ENCODE data around the gene MAP3K4.

The MAP3K4 gene

GRCh38 chr6:161136655-161137054 is 145.1 kb downstream of the MAP3K4 start:
- no peaks in the 10 kb centered on the region for H3K27me3 ChIP-seq (ENCODE audit: insufficient read depth, low read length)
- peaks cover 75% of the 10 kb centered on the region for H3K36me3 ChIP-seq (ENCODE audit: insufficient read depth, low read length)
- no peaks in the 10 kb centered on the region for H3K9me3 ChIP-seq (ENCODE audit: low read length)
- H3K4me1 ChIP-seq (ENCODE audit: insufficient read depth, low read length) = peaks cover 3% of the 10 kb centered on the region
- no peak overlapping the region for H3K4me3 ChIP-seq (ENCODE audit: low read length)
- H2AFZ ChIP-seq (ENCODE audit: low read depth, low read length) = no peak overlapping the region

- Histone ChIP-seq H3K27me3 (ENCODE audit: insufficient read depth, low read length) (no peaks in the 10 kb centered on the region), H3K4me1 (ENCODE audit: insufficient read depth, low read length) (peaks cover 3% of the 10 kb centered on the region), H3K9me3 (ENCODE audit: low read length) (no peaks in the 10 kb centered on the region), H3K4me3 (ENCODE audit: low read length) (no peak overlapping the region), H2AFZ (ENCODE audit: low read depth, low read length) (no peak overlapping the region), H3K36me3 (ENCODE audit: insufficient read depth, low read length) (peaks cover 70% of the 10 kb centered on the region)
These were observed 145.8 kb downstream of the MAP3K4 start for GRCh38 chr6:161137320-161137719.

DNA sequence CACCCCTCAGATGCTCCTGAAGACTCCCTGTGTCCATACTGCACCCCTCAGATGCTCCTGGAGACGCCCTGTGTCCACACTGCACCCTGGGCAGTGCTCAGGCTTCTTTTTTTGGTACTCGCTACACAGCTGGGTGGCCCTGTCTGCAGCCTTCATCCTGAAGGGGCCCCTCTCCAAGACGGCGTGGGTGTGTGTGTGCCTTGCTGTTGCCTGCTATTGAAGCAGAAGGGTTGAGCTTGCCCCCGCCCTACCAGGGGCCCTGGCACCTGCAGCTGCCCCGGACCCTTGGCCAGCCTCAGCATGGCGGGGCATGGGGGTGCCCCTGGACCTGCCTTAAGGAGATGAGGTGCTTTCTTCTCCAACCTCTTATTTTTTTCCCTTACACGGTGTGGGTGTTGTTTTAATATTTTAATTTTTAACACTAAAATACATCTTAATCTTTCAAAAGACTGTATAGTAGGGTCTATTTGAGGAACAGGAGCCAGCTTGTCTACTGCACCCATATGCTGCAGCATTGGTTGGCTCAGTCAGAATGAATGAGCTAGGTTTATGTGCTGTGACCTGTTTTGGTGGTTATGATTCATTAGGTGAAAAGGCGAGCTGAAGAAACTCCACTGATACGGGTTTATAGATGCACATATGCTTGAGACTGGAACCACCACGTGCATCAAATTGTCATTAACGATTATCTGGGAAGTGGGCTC is 146.4 kb downstream of the MAP3K4 start:
- Histone ChIP-seq H3K9me3 (ENCODE audit: low read length) (no peaks in the 10 kb centered on the region), H2AFZ (ENCODE audit: low read depth, low read length) (no peak overlapping the region), H3K4me3 (ENCODE audit: low read length) (no peak overlapping the region), H3K36me3 (ENCODE audit: insufficient read depth, low read length) (peaks cover 68% of the 10 kb centered on the region), H3K4me1 (ENCODE audit: insufficient read depth, low read length) (peaks cover 3% of the 10 kb centered on the region), H3K27me3 (ENCODE audit: insufficient read depth, low read length) (no peaks in the 10 kb centered on the region)

DNA sequence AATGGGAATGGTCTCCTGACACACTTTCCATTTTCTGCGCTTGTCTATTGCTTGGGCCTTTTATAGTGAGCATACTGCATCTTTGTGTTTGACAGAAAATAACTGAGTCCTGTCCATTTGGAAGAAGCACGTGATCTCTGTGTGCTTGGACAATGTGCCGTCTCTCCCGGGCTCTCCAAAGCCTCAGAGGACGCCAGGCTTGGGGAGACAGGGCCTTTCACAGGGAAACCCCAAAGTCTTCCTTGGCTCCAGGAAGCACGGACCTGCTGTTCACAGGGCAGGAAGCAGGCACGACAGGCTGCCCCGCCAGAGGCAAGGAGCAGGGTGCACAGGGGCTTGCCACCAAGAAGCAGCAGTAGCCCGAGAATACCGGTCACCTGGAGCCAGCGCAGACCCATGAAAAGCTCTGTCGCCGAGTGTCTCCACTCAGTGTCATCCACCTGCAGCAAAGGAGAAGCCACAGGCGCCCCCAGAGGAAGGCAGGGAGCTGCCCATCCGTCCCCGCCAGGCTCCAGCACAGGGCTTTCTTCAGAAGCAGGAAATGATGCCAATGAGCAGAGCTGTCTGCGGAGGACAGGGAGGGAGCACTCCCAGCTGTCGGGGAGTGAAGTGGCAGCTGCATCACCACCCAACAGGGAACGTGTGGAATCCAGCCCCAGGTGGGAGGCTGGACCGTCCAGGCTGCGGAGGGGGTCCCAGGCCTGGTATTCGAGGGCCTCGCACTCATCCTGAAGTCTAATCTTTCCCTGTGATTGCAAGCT is 147.2 kb downstream of the MAP3K4 start:
- H3K27me3 ChIP-seq (ENCODE audit: insufficient read depth, low read length) = no peaks in the 10 kb centered on the region
- H3K9me3 ChIP-seq (ENCODE audit: low read length) = no peaks in the 10 kb centered on the region
- peaks cover 70% of the 10 kb centered on the region for H3K36me3 ChIP-seq (ENCODE audit: insufficient read depth, low read length)
- peaks cover 3% of the 10 kb centered on the region for H3K4me1 ChIP-seq (ENCODE audit: insufficient read depth, low read length)
- H3K4me3 ChIP-seq (ENCODE audit: low read length) = no peak overlapping the region
- H2AFZ ChIP-seq (ENCODE audit: low read depth, low read length) = no peak overlapping the region

- Histone ChIP-seq H3K4me1 (ENCODE audit: insufficient read depth, low read length) (peaks cover 3% of the 10 kb centered on the region), H3K27me3 (ENCODE audit: insufficient read depth, low read length) (no peaks in the 10 kb centered on the region), H3K36me3 (ENCODE audit: insufficient read depth, low read length) (peaks cover 70% of the 10 kb centered on the region), H3K4me3 (ENCODE audit: low read length) (no peak overlapping the region), H3K9me3 (ENCODE audit: low read length) (no peaks in the 10 kb centered on the region), H2AFZ (ENCODE audit: low read depth, low read length) (no peak overlapping the region)
These were observed 147.8 kb downstream of the MAP3K4 start for GRCh38 chr6:161139304-161139765.

- no peak overlapping the region for H3K4me3 ChIP-seq (ENCODE audit: low read length)
- no peak overlapping the region for H2AFZ ChIP-seq (ENCODE audit: low read depth, low read length)
- no peaks in the 10 kb centered on the region for H3K27me3 ChIP-seq (ENCODE audit: insufficient read depth, low read length)
- H3K9me3 ChIP-seq (ENCODE audit: low read length) = no peaks in the 10 kb centered on the region
- H3K36me3 ChIP-seq (ENCODE audit: insufficient read depth, low read length) = peaks cover 66% of the 10 kb centered on the region
- H3K4me1 ChIP-seq (ENCODE audit: insufficient read depth, low read length) = peaks cover 3% of the 10 kb centered on the region
These were observed 148.4 kb downstream of the MAP3K4 start for GRCh38 chr6:161139766-161140553.

DNA sequence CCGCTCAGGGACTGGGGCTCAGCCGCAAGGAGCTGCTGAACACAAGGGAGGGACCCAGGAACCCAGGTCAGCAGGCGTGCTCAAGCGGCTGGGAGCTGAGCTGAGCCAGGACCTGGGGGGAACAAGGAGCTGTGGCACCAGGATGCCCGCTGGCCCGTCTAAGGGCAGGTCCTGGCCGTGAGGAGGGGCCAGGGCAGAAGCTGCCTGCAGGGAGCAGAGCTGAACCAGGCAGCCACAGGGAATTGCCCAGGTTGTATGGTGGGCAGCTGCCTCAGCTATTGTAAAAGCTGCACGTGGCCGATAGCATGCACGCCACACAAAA is 148.9 kb downstream of the MAP3K4 start:
- H3K36me3 ChIP-seq (ENCODE audit: insufficient read depth, low read length) = peaks cover 66% of the 10 kb centered on the region
- H3K9me3 ChIP-seq (ENCODE audit: low read length) = no peaks in the 10 kb centered on the region
- no peaks in the 10 kb centered on the region for H3K27me3 ChIP-seq (ENCODE audit: insufficient read depth, low read length)
- peaks cover 3% of the 10 kb centered on the region for H3K4me1 ChIP-seq (ENCODE audit: insufficient read depth, low read length)
- H2AFZ ChIP-seq (ENCODE audit: low read depth, low read length) = no peak overlapping the region
- H3K4me3 ChIP-seq (ENCODE audit: low read length) = no peak overlapping the region

DNA sequence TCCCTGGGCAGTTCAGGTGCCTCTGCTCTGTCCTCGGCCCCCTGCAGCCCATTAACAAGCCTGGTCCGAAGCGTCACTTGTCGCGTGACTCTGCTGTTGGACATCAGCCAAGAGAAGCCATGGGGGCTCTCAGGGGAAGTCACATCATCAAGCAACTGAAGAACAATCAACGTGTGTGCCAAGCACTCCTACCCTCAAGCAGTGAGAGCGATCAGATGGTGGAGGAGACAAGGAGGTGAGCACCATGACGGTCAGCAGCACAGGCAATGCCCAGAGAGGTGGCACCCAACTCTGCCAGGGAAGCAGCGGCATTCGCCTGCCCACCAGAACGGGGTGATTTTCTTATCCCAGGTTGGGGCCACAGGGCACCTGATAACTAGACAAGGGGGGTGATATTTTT is 149.6 kb downstream of the MAP3K4 start:
- H3K4me3 ChIP-seq (ENCODE audit: low read length) = no peak overlapping the region
- H3K9me3 ChIP-seq (ENCODE audit: low read length) = no peaks in the 10 kb centered on the region
- peaks cover 70% of the 10 kb centered on the region for H3K36me3 ChIP-seq (ENCODE audit: insufficient read depth, low read length)
- no peaks in the 10 kb centered on the region for H3K27me3 ChIP-seq (ENCODE audit: insufficient read depth, low read length)
- H2AFZ ChIP-seq (ENCODE audit: low read depth, low read length) = no peak overlapping the region
- peaks cover 2% of the 10 kb centered on the region for H3K4me1 ChIP-seq (ENCODE audit: insufficient read depth, low read length)

GRCh38 chr6:161142957-161143296 is 151.4 kb downstream of the MAP3K4 start:
- peaks cover 71% of the 10 kb centered on the region for H3K36me3 ChIP-seq (ENCODE audit: insufficient read depth, low read length)
- no peak overlapping the region for H2AFZ ChIP-seq (ENCODE audit: low read depth, low read length)
- peaks cover under 1% of the 10 kb centered on the region for H3K9me3 ChIP-seq (ENCODE audit: low read length)
- H3K4me1 ChIP-seq (ENCODE audit: insufficient read depth, low read length) = no peaks in the 10 kb centered on the region
- no peaks in the 10 kb centered on the region for H3K27me3 ChIP-seq (ENCODE audit: insufficient read depth, low read length)
- no peak overlapping the region for H3K4me3 ChIP-seq (ENCODE audit: low read length)

- Histone ChIP-seq H3K27me3 (ENCODE audit: insufficient read depth, low read length) (no peaks in the 10 kb centered on the region), H2AFZ (ENCODE audit: low read depth, low read length) (no peak overlapping the region), H3K4me3 (ENCODE audit: low read length) (no peak overlapping the region), H3K36me3 (ENCODE audit: insufficient read depth, low read length) (peaks cover 72% of the 10 kb centered on the region), H3K9me3 (ENCODE audit: low read length) (peaks cover 1% of the 10 kb centered on the region), H3K4me1 (ENCODE audit: insufficient read depth, low read length) (no peaks in the 10 kb centered on the region)
These were observed 152.3 kb downstream of the MAP3K4 start for GRCh38 chr6:161143663-161144430.

GRCh38 chr6:161150136-161150535 is 158.6 kb downstream of the MAP3K4 start:
- no peaks in the 10 kb centered on the region for H3K27me3 ChIP-seq (ENCODE audit: insufficient read depth, low read length)
- no peak overlapping the region for H2AFZ ChIP-seq (ENCODE audit: low read depth, low read length)
- no peaks in the 10 kb centered on the region for H3K4me1 ChIP-seq (ENCODE audit: insufficient read depth, low read length)
- H3K9me3 ChIP-seq (ENCODE audit: low read length) = peaks cover 1% of the 10 kb centered on the region
- H3K36me3 ChIP-seq (ENCODE audit: insufficient read depth, low read length) = peaks cover 85% of the 10 kb centered on the region
- H3K4me3 ChIP-seq (ENCODE audit: low read length) = no peak overlapping the region

DNA sequence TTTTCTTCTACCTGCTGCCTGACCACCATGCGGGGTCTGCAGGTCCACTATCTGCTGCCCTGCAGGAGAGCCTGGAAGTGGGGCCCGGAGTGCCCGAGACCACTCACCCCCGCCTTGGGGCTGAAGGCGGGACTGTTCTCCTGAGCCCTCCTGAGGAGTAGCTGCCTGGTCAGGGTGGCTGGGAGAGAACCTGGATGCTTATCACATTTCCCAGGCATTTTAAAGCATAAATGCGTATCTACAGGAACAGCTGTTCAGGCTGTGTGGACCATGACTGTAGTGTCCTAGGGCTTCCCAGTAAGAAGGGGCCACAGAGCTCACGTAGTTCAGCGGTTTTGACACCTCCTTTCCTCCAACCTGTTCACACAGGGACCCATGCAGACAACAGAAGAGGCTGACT is 159.0 kb downstream of the MAP3K4 start:
- Histone ChIP-seq H3K4me1 (ENCODE audit: insufficient read depth, low read length) (no peaks in the 10 kb centered on the region), H3K9me3 (ENCODE audit: low read length) (peaks cover 1% of the 10 kb centered on the region), H3K36me3 (ENCODE audit: insufficient read depth, low read length) (peaks cover 85% of the 10 kb centered on the region), H2AFZ (ENCODE audit: low read depth, low read length) (no peak overlapping the region), H3K4me3 (ENCODE audit: low read length) (no peak overlapping the region), H3K27me3 (ENCODE audit: insufficient read depth, low read length) (no peaks in the 10 kb centered on the region)
